RCC 7860 (cell line): ENCODE results near the gene CALN1.

ENCODE experiments used
- DNase-seq: peaks from one replicate; pipeline ENCODE4 v3.0.0-alpha.2; 2015; ENCODE audit warnings: low spot score
- FAIRE-seq: peaks from 2 replicates; lab custom pipeline; 2012; peaks lifted over from hg19 to GRCh38; lab: Jason Lieb, UNC

CALN1 gene

DNA sequence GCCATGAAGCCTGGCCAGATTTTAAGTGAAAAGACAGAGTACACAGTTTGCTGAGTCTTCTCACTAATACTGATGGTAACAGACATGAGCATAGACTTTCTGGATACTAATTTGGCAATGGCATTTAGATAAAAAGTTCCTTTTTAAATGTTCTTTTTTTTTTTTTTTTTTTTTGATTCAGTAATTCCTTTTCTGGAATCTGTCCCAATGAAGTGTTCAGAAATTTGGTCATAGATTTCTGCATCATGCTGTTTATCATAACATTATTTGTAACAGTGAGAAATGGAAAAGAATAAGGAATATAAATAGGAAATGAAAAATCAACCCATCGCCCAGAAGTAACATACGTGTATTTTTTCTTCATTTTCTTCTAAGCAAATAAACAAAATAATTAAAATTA lies 354.9 kb downstream of the CALN1 start:
- no peak for FAIRE-seq

GRCh38 chr7:72055426-72055825 lies 356.7 kb downstream of the CALN1 start:
- no peak for DNase-seq
- FAIRE-seq: no peak

More for the DNA sequence above, 354.9 kb downstream of the CALN1 start:
- DNase-seq: no peak

GRCh38 chr7:72053292-72053691 lies 358.8 kb downstream of the CALN1 start:
- DNase-seq: no peak
- no peak for FAIRE-seq

DNA sequence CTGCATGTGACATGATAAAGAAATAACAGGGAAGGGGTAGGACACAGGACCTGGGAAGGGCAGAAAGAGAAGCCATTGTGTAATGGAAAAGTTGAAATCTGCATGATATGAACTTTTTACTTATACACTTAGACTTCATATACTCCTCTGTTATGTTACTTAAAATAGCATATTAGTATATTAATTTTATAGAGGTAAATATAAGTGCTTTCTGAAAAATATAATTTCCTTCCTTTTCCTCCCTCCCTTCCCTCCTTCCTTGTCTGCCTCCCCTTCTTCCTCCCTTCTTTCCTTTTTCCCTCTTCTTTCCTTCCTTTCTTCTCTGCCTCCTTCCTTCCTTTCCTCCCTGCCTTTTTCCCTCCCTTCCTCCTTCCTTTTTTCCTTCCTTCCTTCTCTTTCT lies 363.7 kb downstream of the CALN1 start:
- FAIRE-seq: no peak

GRCh38 chr7:72042855-72043254 lies 369.3 kb downstream of the CALN1 start:
- DNase-seq (no peak), FAIRE-seq (no peak)

More for the DNA sequence above, 363.7 kb downstream of the CALN1 start:
- DNase-seq: no peak

DNA sequence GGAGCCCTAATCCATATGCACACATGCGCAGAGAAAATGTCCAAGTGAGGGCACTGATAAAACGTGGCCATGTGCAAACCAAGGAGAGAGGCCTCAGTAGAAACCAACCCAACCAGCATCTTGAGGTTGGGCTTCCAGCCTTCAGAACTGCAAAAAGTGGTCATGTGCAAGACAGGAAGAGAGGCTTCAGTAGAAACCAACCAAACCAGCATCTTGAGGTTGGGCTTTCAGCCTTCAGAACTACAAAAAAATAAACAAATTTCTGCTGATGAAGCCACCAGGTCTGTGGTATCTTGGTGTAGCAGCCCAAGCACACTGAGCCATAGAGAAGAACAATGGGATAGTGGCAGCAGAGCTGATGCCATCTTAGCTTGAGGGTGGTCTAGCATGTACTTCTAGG lies 371.5 kb downstream of the CALN1 start:
- DNase-seq (no peak), FAIRE-seq (no peak)

- DNase-seq: no peak
- FAIRE-seq: no peak
These were observed 372.7 kb downstream of the CALN1 start for GRCh38 chr7:72039460-72039859.

- FAIRE-seq: no peak
These were observed 374.0 kb downstream of the CALN1 start for GRCh38 chr7:72038022-72038732.

GRCh38 chr7:72037516-72037915 lies 374.6 kb downstream of the CALN1 start:
- no peak for DNase-seq
- no peak for FAIRE-seq

More at GRCh38 chr7:72038022-72038732, 374.0 kb downstream of the CALN1 start:
- DNase-seq: no peak

GRCh38 chr7:72035266-72035665 lies 376.9 kb downstream of the CALN1 start:
- DNase-seq (no peak), FAIRE-seq (no peak)

GRCh38 chr7:72032934-72033333 lies 379.2 kb downstream of the CALN1 start:
- FAIRE-seq: no peak
- DNase-seq: no peak

GRCh38 chr7:72030994-72031667 lies 381.0 kb downstream of the CALN1 start:
- DNase-seq (no peak), FAIRE-seq (no peak)

DNA sequence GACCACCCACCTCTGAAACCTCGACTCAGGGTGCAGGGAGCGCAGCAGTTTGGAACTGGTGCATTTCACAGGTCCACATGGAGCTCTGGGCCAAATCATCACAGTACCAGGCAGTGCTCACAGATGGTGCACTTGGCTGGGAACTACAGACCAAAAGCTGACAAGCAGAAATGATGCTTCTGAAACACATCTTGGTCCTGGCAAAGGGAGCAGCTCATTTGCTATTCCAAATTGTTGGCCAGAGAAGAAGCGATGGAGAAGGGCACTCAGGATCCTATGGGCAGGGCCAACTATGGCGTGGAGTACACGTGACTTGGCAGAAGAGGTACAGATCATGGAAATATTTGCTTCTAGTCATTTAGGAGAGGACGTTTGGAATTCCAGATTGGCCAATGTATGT lies 383.9 kb downstream of the CALN1 start:
- FAIRE-seq: no peak
- DNase-seq: no peak

GRCh38 chr7:72025381-72025960 lies 386.7 kb downstream of the CALN1 start:
- DNase-seq (no peak), FAIRE-seq (no peak)

DNA sequence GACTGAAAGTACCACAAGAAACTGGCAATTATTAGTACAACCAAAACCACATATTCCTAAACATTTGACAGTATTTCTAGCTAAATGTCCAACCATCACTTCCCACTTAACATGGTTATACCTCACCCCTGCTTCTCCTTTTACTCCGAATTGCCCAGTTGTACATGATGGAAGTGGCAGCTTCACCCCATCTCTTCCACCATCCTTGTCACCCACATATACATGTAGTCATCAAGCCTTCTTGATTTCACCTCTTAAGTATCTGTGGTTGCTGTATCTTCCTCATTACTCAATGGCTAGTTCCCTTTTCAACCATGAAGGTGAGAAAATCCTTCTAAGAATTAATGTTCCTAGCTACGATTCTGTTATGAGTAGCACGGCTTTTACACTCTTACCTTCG lies 388.2 kb downstream of the CALN1 start:
- no peak for FAIRE-seq
- no peak for DNase-seq

DNA sequence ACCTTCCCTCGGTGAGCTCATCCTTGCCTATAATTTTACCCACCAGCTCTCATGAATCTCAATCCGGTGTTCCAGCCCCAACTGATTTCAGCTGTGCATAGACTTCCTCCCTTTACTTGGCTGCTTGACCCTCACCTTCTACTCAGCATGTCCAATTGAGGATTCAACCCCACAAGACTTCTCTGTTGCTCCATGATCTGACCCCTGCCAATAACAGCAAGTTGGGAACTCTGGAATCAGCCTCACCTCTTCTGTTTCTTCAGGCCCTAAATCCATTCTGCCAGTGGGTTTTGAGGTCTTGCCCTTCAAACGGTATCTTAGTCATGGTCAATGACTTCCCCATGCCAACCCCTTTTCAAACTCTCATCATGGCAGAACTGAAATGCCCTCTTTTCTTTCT lies 390.4 kb downstream of the CALN1 start:
- no peak for FAIRE-seq
- DNase-seq: no peak

DNA sequence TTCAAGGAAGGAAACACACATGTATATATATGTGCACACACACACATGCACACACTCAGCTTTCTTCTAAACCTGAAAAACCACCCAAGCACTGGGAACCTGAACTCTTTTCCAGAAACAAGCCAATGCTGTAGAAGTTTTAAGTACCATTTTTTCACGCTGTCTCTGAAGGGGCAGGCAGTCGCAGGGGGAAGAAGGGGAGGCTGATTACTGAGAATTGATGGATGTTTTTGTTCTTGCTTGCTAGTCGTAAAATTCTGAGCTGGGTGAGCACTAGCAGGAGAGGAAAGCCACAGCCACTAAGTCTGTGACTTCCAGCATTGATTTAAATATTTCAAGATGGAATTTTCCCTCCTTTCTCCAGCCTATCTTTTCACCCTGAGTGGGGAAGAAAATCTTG lies 391.8 kb downstream of the CALN1 start:
- DNase-seq (no peak), FAIRE-seq (no peak)

GRCh38 chr7:72019436-72019835 lies 392.7 kb downstream of the CALN1 start:
- FAIRE-seq (no peak), DNase-seq (no peak)

- DNase-seq: no peak
- FAIRE-seq: no peak
These were observed 394.4 kb downstream of the CALN1 start for GRCh38 chr7:72017756-72018155.

- FAIRE-seq (no peak), DNase-seq (no peak)
These were observed 395.6 kb downstream of the CALN1 start for GRCh38 chr7:72016574-72016973.

- no peak for FAIRE-seq
- no peak for DNase-seq
These were observed 397.0 kb downstream of the CALN1 start for GRCh38 chr7:72015136-72015535.

DNA sequence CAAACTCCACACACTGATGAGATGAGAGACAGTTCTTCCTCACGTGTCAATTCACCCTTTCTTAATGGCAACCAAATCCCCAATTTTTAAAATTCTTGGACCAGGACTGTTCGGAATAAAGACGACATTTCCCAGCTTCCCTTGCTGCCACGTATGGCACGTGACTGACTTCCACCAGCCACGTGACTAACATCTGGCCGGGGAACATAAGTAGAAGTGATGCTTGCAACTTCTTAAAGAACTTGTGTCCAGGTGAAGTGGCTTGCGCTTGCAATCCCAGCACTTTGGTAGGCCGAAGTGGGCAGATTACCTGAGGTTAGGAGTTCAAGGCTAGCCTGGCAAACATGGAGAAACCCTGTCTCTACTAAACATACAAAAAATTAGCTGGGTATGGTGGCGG lies 405.1 kb downstream of the CALN1 start:
- no peak for FAIRE-seq

More for the DNA sequence above, 405.1 kb downstream of the CALN1 start:
- DNase-seq: no peak
